AG09319 (cell line): Measurements from ENCODE around the gene CTDP1.

Experiments used
- DNase-seq: peaks from one replicate; pipeline ENCODE4 v3.0.0-alpha.2; 2010; ENCODE audit warnings: low read depth; ENCODE audit errors: extremely low read depth
- TF ChIP-seq, protein P1 (sequence below): IDR thresholded peaks from 2 replicates; pipeline ENCODE4 v1.5.1; 2011; ENCODE audit warnings: low read depth, mild to moderate bottlenecking, inconsistent platforms, low read length, moderate library complexity

The CTDP1 gene

DNA sequence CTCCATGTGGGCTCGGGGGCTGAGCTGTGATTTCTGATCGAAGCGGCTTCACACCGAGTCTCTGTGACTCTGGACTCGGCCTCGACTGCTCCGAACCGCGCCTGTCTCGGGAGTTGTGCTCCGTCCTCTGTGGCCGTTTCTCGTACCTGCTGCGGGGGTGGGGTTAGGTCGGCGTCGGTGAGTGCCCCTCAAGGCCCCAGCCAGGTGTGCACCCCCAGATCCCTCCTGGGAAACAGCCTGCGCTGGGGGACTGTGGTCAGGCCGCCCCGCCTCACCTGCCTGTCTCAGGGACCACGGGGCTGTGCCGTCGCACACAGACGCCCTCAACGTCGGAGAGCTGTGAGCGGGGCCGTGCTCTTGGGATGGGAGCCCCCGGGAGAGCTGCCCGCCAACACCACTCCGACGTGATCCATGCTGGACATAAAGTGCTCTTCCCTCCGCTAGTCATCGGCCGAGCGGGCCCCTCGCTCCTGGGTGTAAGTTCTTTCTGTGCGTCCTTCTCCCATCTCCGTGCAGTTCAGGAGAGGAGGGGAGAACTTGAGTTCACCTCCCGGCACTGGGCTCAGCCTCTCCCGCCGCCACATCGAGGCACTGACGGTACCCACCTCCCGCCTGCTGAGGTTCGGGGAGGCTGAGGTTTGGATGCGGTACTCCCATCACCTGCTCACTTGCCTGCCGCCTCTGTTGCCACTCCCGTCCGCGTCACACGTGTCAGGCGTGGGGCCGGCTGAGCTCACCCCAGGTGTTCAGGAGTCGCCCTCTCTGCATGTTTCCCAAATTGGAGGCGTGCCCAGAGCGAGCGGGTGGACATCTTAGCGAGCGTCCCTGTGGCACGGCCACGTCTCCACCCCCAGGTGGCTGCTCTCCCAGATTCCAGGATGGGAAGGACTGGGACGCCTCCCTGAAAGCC, 55.7 kb downstream of the CTDP1 start:
- no peak for DNase-seq
- TF ChIP-seq, protein P1, sequence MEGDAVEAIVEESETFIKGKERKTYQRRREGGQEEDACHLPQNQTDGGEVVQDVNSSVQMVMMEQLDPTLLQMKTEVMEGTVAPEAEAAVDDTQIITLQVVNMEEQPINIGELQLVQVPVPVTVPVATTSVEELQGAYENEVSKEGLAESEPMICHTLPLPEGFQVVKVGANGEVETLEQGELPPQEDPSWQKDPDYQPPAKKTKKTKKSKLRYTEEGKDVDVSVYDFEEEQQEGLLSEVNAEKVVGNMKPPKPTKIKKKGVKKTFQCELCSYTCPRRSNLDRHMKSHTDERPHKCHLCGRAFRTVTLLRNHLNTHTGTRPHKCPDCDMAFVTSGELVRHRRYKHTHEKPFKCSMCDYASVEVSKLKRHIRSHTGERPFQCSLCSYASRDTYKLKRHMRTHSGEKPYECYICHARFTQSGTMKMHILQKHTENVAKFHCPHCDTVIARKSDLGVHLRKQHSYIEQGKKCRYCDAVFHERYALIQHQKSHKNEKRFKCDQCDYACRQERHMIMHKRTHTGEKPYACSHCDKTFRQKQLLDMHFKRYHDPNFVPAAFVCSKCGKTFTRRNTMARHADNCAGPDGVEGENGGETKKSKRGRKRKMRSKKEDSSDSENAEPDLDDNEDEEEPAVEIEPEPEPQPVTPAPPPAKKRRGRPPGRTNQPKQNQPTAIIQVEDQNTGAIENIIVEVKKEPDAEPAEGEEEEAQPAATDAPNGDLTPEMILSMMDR: no peak

DNA sequence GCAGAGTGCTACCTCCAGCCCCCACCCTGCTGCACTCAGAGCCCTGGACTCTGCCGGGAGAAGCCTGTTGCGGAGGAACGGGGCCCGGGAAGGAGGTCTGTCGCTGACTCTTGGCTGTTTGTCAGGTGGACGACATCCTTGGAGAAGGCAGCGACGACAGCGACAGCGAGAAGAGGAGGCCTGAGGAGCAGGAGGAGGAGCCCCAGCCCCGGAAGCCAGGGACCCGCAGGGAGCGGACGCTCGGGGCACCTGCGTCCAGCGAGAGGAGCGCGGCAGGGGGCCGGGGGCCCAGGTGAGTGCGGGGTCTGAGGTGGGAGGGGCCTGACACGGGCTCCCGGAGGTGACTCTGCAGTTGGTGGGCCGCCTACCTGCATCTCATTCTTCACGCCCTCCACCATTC, 56.6 kb downstream of the CTDP1 start:
- TF ChIP-seq, protein P1: no peak
- no peak for DNase-seq

DNA sequence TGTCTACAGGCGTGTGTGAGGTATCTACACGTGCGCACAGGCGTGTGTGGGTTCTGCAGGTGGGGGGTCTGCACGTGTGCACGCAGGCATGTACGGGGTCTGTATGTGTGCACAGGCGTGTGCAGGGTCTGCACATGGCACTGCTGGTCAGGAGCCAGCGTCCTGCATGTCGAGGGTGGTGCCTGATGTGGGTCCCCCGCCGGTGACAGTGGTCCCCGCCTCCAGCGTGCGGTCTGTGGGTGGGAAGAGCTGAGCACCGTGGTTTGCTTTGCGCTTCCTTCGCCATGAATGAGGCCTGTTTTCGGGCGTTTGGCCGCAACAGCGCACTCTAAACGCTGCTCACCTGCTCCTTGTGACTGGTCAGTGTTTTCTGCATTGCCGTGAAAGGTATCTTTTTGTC, 57.2 kb downstream of the CTDP1 start:
- TF ChIP-seq, protein P1: no peak
- DNase-seq: no peak

DNA sequence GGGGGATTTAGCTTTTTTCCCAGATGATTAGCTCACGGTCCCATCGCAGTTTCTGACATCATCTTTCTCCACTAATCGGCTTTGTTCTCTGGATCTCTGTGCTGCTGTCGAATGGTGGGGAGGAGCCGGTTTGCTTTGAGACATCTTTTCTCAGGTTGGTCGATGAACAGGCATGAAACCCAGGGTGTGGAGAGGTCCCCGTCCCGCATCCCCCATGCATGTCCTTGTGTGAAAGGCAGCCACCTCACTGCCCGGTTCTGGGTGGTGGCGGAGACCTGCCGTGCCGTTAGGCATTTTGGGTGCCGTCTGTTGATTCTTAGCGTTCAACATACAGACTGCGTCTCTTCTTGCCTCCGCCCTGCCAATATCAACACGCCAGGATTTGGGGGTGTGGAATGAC, 57.8 kb downstream of the CTDP1 start:
- DNase-seq: no peak
- TF ChIP-seq, protein P1: no peak

DNA sequence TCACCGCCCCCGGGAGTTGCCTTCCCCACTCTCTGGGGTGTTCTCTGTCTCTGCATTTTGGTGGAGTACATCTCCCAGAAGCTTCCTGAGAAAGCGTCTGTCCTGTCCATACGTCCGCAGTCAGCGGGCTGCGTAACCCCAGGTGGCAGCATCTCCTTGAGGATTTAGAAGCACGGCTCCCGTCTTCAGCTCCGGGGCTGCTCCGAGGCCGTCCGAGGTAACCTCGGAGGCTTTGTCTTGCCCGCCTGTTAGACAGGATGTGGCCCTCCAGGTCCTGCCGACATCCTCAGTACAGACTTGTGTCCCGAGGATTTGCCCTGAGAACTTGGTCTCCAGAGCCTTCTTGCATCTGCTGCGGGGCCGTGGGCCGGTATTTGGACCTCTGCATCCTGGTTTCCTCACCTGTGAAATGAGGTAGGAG, 58.4 kb downstream of the CTDP1 start:
- DNase-seq: no peak

DNA sequence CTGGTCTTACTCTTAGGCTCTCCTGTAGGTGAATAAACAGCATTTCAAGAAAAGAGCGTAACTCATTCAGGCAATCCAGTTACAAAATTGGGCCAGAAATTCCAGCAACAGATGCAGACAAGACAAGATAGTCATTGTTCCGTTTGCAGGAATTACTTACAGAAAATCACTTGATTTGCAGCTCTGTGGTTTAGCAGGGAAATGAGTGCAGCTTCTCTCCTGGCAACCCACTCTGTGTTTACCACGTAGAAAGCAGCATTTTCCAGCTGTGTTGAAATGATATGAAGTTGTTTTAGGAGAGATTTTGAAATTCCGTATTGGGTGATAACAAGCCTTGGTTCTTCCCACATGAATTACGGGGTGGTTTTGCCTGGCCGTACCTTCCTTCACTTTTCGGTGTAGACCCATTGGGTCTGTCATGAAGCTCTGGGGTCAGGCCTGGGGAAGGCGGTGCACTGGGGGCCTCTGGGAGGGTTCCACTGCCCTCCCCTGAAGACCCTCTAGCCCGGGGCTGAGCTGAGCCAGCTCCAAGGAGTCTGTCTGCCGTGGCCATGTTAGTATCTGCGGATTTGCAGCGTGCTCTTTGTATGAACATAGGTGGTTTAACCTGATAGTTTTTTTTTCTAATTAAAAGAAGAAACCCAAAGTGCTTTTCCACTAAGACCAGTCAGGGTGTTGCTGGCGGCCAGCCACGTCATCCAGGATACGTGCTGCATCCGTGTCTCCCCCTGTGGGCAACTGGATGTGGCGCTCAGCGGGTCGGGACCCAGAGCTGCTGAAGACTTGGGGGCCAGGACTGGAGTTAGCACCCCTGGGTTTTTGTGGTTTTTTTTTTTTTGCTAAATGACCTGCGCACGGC, 59.2 kb downstream of the CTDP1 start:
- no peak for DNase-seq

More for the DNA sequence above, 58.4 kb downstream of the CTDP1 start:
- TF ChIP-seq, protein P1: no peak

More for the DNA sequence above, 59.2 kb downstream of the CTDP1 start:
- TF ChIP-seq, protein P1: no peak
